ENCODE measurements around the gene ATAD3B.
A peak's percentile ranks its signal among the peaks of the same experiment; 100 is the strongest.
"Not testable (repeated sequence)": the region's sequence is repeated elsewhere in the genome, so short reads cannot be mapped to it uniquely, and the experiment has no call there.

The ATAD3B gene

DNA sequence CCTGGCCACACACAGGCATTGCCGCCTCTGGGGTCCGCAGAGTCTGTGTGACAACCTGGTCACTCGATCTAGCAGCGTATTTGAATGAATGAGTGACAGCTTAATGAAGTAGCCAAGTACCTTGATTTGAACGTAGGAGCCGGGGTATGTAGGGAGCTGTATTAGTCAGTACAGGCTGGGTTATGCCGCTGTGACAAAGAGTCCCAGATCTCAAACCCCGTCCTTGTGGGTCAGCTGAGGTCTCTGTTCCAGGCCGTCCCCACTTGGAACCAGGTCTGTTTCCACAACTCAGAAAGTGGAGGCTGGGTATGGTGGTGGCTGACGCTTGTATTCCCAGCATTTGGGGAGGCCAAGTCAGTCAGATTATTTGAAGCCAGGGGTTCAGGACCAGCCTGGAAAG is 20.0 kb downstream of the ATAD3B start:
- Histone ChIP-seq H3K36me3 (ENCODE audit: control insufficient read depth, insufficient read depth, low read length) (peaks cover 47% of the 10 kb centered on the region), H3K9ac (ENCODE audit: low read depth, low read length) (no peak overlapping the region)

DNA sequence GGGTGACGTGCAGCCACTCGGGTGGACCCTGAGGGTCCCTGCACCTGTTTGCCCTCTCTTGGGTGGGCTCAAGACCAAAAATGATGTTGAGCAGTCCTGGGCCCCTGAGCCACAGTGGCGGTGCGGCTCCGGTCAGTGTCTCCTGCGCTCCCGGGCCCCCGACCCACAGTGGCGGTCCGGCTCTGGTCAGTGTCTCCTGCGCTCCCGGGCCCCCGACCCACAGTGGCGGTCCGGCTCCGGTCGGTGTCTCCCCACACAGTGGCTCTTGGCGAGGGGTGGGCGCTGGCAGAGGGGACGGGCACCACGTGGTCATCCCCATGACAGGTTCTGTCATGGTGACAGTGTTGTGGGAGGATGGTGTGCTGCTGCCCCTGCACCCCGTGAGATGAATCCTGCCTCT is 22.7 kb downstream of the ATAD3B start:
- not testable (repeated sequence) for H3K27me3 ChIP-seq (ENCODE audit: control insufficient read depth, insufficient read depth, low read length); H3K4me3 ChIP-seq (ENCODE audit: low read depth, low read length); H3K9ac ChIP-seq (ENCODE audit: low read depth, low read length); H3K4me1 ChIP-seq (ENCODE audit: control insufficient read depth, insufficient read depth, low read length); H3K9me3 ChIP-seq (ENCODE audit: control insufficient read depth, insufficient read depth, low read length)
- peaks cover 26% of the 10 kb centered on the region for H3K36me3 ChIP-seq (ENCODE audit: control insufficient read depth, insufficient read depth, low read length)

More for the DNA sequence above, 20.0 kb downstream of the ATAD3B start:
- no peaks in the 10 kb centered on the region for H3K9me3 ChIP-seq (ENCODE audit: control insufficient read depth, insufficient read depth, low read length)
- no peaks in the 10 kb centered on the region for H3K4me1 ChIP-seq (ENCODE audit: control insufficient read depth, insufficient read depth, low read length)
- H3K27me3 ChIP-seq (ENCODE audit: control insufficient read depth, insufficient read depth, low read length), result no peaks in the 10 kb centered on the region
- no peak overlapping the region for H3K4me3 ChIP-seq (ENCODE audit: low read depth, low read length)

DNA sequence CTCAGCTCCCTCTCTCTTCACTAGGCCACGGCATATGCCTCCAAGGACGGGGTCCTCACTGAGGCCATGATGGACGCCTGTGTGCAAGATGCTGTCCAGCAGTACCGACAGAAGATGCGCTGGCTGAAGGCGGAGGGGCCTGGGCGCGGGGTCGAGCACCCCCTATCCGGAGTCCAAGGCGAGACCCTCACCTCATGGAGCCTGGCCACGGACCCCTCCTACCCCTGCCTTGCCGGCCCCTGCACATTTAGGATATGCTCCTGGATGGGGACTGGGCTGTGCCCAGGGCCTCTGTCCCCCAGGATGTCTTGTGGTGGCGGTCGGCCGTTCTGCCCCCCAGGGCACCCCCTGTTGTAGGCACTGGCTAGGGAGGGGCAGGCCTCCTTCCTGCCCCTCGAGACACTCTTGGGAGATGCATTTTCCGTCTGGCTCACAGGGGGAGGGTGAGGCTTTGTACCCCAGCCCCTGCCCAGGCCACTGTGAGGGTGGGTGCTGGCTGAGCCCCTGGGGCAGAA is 24.0 kb downstream of the ATAD3B start:
- H3K4me3 ChIP-seq (ENCODE audit: low read depth, low read length); H3K9ac ChIP-seq (ENCODE audit: low read depth, low read length); H3K9me3 ChIP-seq (ENCODE audit: control insufficient read depth, insufficient read depth, low read length); H3K27me3 ChIP-seq (ENCODE audit: control insufficient read depth, insufficient read depth, low read length); H3K4me1 ChIP-seq (ENCODE audit: control insufficient read depth, insufficient read depth, low read length): not testable (repeated sequence)
- peaks cover 14% of the 10 kb centered on the region for H3K36me3 ChIP-seq (ENCODE audit: control insufficient read depth, insufficient read depth, low read length)

DNA sequence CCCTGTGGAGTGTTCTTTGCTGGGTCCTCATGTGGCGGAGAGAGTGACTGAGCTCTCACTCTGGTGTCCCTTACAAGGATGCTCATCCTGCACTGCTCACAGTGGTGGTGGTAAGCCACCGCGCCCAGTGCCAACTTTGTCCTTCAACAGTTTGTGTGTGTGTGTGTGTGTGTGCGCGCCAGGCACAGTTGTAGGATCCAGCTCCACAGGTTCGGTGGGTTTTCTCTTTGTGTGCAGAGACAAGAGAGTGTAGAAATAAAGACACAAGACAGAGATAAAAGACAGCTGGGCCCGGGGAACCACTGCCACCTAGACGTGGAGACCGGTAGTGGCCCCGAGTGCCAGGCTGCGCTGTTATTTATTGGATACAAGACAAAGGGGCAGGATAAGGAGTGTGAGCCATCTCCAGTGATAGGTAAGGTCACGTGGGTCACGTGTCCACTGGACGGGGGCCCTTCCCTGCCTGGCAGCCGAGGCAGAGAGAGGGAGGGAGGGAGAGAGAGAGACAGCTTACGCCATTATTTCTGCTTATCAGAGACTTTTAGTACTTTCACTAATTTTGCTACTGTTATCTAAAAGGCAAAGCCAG is 33.3 kb downstream of the ATAD3B start:
- H3K27me3 ChIP-seq (ENCODE audit: control insufficient read depth, insufficient read depth, low read length); H3K4me1 ChIP-seq (ENCODE audit: control insufficient read depth, insufficient read depth, low read length); H3K36me3 ChIP-seq (ENCODE audit: control insufficient read depth, insufficient read depth, low read length); H3K9me3 ChIP-seq (ENCODE audit: control insufficient read depth, insufficient read depth, low read length); H3K9ac ChIP-seq (ENCODE audit: low read depth, low read length): not testable (repeated sequence)
- H3K4me3 ChIP-seq (ENCODE audit: low read depth, low read length), result peak overlapping the region; percentile 13

DNA sequence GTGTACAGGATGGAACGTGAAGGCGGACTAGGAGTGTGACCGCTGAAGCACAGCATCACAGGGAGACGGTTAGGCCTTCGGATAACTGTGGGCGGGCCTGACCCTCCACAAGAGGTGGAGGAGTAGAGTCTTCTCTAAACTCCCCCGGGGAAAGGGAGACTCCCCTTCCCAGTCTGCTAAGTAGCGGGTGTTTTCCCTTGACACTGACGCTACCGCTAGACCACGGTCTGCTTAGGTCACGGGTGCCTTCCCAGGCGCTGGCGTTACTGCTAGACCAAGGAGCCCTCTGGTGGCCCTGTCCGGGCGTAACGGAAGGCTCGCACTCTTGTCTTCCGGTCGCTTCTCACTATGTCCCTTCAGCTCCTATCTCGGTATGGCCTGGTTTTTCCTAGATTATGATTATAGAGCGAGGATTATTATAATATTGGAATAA is 33.8 kb downstream of the ATAD3B start:
- H3K36me3 ChIP-seq (ENCODE audit: control insufficient read depth, insufficient read depth, low read length); H3K27me3 ChIP-seq (ENCODE audit: control insufficient read depth, insufficient read depth, low read length); H3K4me1 ChIP-seq (ENCODE audit: control insufficient read depth, insufficient read depth, low read length); H3K9me3 ChIP-seq (ENCODE audit: control insufficient read depth, insufficient read depth, low read length); H3K9ac ChIP-seq (ENCODE audit: low read depth, low read length): not testable (repeated sequence)
- H3K4me3 ChIP-seq (ENCODE audit: low read depth, low read length), result peak overlapping the region; percentile 13

DNA sequence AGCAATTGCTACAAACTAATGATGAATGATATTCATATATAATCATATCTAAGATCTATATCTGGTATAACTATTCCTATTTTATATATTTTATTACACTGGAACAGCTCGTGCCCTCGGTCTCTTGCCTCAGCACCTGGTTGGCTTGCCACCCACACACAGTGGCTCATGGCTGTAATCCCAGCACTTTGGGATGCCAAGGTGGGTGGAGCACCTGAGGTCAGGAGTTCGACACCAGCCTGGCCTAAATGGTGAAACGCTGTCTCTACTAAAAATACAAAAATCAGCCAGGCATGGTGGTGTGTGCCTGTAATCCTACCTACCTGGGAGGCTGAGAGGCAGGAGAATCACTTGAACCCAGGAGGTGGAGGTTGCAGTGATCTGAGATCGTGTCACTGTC is 34.2 kb downstream of the ATAD3B start:
- H3K4me3 ChIP-seq (ENCODE audit: low read depth, low read length); H3K27me3 ChIP-seq (ENCODE audit: control insufficient read depth, insufficient read depth, low read length); H3K36me3 ChIP-seq (ENCODE audit: control insufficient read depth, insufficient read depth, low read length); H3K9me3 ChIP-seq (ENCODE audit: control insufficient read depth, insufficient read depth, low read length); H3K4me1 ChIP-seq (ENCODE audit: control insufficient read depth, insufficient read depth, low read length); H3K9ac ChIP-seq (ENCODE audit: low read depth, low read length): not testable (repeated sequence)

DNA sequence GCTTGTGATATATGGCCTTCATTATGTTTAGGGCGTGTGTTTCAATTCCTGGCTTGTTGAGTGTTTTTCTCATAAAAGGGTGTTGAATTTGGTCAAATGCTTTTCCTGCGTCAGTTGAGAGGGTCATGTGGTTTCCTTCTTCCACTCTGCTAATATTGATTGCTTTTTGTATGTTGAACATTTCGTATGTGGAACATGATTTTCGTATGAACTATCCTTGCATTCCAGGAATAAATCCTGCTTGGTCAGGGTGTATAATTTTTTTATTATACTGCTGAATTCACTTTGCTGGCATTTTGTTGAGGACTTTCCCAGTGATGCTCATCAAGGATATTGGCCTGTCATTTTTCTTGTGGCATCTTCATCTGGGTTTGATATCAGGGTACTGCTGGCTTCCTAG is 35.7 kb downstream of the ATAD3B start:
- Histone ChIP-seq H3K9ac (ENCODE audit: low read depth, low read length) (no peak overlapping the region), H3K27me3 (ENCODE audit: control insufficient read depth, insufficient read depth, low read length) (no peaks in the 10 kb centered on the region), H3K36me3 (ENCODE audit: control insufficient read depth, insufficient read depth, low read length) (no peaks in the 10 kb centered on the region), H3K4me3 (ENCODE audit: low read depth, low read length) (no peak overlapping the region), H3K4me1 (ENCODE audit: control insufficient read depth, insufficient read depth, low read length) (no peaks in the 10 kb centered on the region), H3K9me3 (ENCODE audit: control insufficient read depth, insufficient read depth, low read length) (no peaks in the 10 kb centered on the region)

DNA sequence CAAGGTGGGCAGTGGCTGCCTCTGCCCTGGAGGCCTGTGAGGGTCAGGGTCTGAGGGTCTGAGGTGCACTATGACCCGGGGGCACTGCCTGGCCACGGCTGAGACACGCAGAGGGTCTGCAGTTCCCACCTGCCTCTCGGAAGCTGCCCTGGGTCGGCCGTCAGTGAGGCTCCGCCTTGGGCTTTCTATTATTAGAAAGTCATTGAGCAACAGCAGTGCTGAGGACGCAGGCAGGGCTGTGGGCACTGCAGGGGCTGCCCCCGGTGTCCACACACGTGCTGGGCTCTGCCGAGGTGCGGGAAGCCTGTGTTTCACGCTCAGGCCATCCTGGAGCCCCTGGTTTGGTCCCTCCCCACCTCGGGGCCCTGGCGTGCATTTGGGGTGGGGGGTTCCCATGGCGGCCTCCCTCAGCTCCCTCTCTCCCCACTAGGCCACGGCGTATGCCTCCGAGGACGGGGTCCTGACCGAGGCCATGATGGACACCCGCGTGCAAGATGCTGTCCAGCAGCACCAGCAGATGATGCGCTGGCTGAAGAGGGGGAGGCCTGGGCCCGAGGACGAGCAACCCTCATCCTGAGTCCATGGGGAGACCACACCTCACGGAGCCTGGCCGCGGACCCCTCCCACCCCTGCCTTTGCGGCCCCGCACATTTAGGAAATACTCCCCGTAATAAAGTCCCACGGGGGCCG is 37.4 kb downstream of the ATAD3B start:
- H3K4me3 ChIP-seq (ENCODE audit: low read depth, low read length); H3K36me3 ChIP-seq (ENCODE audit: control insufficient read depth, insufficient read depth, low read length); H3K9me3 ChIP-seq (ENCODE audit: control insufficient read depth, insufficient read depth, low read length); H3K4me1 ChIP-seq (ENCODE audit: control insufficient read depth, insufficient read depth, low read length); H3K27me3 ChIP-seq (ENCODE audit: control insufficient read depth, insufficient read depth, low read length); H3K9ac ChIP-seq (ENCODE audit: low read depth, low read length): not testable (repeated sequence)

DNA sequence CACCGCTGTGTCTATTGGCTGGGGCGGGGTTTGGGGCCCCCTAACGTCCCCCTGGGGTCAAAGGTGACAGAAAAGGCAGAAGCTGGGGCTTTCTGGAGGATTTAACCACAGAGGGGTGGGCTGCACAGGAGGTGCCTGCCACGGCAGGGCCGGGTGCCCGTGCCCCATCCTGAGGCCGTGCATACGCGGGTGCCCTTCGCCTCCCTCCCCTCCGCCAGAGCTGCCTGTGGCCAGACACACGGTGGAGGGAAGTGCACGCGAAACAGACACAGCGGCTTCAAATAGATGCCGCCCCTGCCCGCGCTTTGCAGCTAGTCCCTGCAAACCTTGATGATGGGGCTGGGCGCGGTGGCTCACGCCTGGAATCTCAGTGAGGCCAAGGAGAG is 37.9 kb downstream of the ATAD3B start:
- H3K4me1 ChIP-seq (ENCODE audit: control insufficient read depth, insufficient read depth, low read length); H3K4me3 ChIP-seq (ENCODE audit: low read depth, low read length); H3K9me3 ChIP-seq (ENCODE audit: control insufficient read depth, insufficient read depth, low read length); H3K9ac ChIP-seq (ENCODE audit: low read depth, low read length); H3K27me3 ChIP-seq (ENCODE audit: control insufficient read depth, insufficient read depth, low read length); H3K36me3 ChIP-seq (ENCODE audit: control insufficient read depth, insufficient read depth, low read length): not testable (repeated sequence)

DNA sequence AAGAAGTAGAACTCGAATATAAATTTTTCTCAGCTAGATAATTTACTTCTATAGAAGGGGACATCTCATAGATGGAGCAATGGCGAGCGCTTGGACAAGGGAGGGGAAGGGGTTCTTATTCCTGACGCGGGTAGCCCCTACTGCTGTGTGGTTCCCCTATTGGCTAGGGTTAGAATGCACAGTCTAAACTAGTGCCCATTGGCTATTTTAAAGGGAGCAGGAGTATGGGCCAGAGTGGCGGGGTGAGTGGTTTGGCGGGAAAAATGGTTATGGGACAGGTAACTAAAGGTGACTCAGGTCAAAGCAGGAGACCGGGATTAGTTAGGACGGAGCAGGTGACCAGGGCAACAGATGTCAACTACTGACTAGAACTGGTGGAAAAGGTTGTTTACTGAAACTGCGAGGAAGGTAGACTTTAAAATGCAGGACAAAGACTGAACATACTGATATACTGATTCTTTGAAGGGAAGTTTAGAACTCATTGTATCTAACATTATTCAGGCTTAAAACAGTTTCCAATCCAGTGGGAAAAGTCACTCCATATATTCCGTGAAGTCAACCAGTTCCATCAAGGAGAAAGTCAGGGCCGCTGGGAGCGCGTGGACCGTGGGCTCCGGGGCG is 39.5 kb downstream of the ATAD3B start:
- Histone ChIP-seq H3K4me1 (ENCODE audit: control insufficient read depth, insufficient read depth, low read length) (no peaks in the 10 kb centered on the region), H3K9ac (ENCODE audit: low read depth, low read length) (peak overlapping the region; percentile 73), H3K4me3 (ENCODE audit: low read depth, low read length) (peak overlapping the region; percentile 78), H3K36me3 (ENCODE audit: control insufficient read depth, insufficient read depth, low read length) (no peaks in the 10 kb centered on the region), H3K9me3 (ENCODE audit: control insufficient read depth, insufficient read depth, low read length) (no peaks in the 10 kb centered on the region), H3K27me3 (ENCODE audit: control insufficient read depth, insufficient read depth, low read length) (no peaks in the 10 kb centered on the region)

DNA sequence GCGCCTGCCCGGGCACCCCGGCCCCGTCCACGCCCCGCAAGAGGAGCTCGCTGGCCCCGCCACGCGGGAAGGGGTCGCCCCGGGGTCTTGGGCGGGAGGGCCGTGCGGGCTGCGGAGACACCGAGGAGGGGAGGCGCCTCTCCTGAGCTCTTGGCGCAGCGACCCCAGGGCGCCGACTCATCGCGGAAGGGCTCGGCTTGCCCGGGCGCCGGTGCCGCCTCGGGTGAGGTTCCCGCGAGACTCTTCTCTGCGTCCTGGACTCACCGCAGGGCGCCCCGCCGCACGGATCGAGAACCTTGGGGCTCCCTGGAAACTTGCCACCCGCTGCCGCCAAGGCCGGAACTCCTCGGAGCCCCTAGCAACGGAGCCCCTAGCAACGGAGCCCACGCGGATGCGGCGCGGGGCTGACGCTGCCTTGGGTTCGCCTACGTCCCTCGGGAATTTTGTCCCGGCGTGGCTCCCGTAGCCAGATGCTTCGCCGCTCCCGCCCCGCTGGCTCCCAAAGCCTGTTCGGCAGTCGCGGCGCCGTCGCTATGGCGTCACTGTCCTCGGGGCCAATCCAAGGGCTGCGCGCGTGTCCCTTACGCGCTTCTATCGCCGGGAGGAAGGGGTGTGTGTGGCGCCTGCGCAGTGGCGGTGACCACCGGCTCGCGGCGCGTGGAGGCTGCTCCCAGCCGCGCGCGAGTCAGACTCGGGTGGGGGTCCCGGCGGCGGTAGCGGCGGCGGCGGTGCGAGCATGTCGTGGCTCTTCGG is 40.1 kb downstream of the ATAD3B start, which contains the start of gene ATAD3A:
Gene ATAD3A, plus strand, starts transcription at position 630 of the 753 bp plus-strand sequence. Its CDS starts 107 bp downstream, at position 737.
- Histone ChIP-seq H3K4me3 (ENCODE audit: low read depth, low read length) (peak within 1 kb of the TSS; percentile 78), H3K36me3 (ENCODE audit: control insufficient read depth, insufficient read depth, low read length) (no peaks in the 10 kb centered on the region), H3K9me3 (ENCODE audit: control insufficient read depth, insufficient read depth, low read length) (no peaks in the 10 kb centered on the region), H3K9ac (ENCODE audit: low read depth, low read length) (peak within 1 kb of the TSS; percentile 73), H3K27me3 (ENCODE audit: control insufficient read depth, insufficient read depth, low read length) (no peaks in the 10 kb centered on the region), H3K4me1 (ENCODE audit: control insufficient read depth, insufficient read depth, low read length) (no peaks in the 10 kb centered on the region)

Data from iPS-15b (cell line).